ENCODE measurements around the gene IQCE.

IQCE gene

GRCh38 chr7:2613098-2613930 lies 54.5 kb downstream of the IQCE start:
- DNase-seq (ENCODE audit: low read depth in 4 of 4, low spot score in 1 of 4) = no peak

GRCh38 chr7:2613931-2614600 lies 55.3 kb downstream of the IQCE start:
- no peak for DNase-seq (ENCODE audit: low read depth in 4 of 4, low spot score in 1 of 4)

- DNase-seq (ENCODE audit: low read depth in 4 of 4, low spot score in 1 of 4) = no peak
Measured at GRCh38 chr7:2614631-2615330, 56.0 kb downstream of the IQCE start.

GRCh38 chr7:2616387-2617324 lies 57.9 kb downstream of the IQCE start:
- no peak for DNase-seq (ENCODE audit: low read depth in 4 of 4, low spot score in 1 of 4)

- no peak for DNase-seq (ENCODE audit: low read depth in 4 of 4, low spot score in 1 of 4)
Measured at GRCh38 chr7:2617325-2617905, 58.6 kb downstream of the IQCE start.

DNA sequence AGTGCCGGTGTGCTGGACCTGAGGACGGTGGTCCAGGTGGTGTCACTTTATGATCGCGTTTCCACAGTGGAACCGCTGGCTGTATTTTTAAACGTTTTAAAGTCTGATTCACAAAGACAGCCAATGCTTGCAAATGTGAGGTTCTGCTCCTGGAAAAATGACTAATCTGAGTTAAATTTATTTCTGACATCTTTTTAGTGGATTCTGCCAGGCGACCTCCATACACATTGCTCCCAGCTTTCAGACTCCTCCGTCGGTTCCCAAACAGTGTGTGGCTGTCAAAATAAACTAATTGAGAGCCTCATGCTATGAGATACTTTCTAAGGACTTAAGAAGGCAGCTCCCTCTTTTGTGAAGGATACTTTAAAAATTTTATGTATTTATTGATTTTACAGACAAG lies 60.3 kb downstream of the IQCE start:
- DNase-seq (ENCODE audit: low read depth in 4 of 4, low spot score in 1 of 4) = no peak

GRCh38 chr7:2621061-2621828 lies 62.5 kb downstream of the IQCE start:
- no peak for DNase-seq (ENCODE audit: low read depth in 4 of 4, low spot score in 1 of 4)

DNA sequence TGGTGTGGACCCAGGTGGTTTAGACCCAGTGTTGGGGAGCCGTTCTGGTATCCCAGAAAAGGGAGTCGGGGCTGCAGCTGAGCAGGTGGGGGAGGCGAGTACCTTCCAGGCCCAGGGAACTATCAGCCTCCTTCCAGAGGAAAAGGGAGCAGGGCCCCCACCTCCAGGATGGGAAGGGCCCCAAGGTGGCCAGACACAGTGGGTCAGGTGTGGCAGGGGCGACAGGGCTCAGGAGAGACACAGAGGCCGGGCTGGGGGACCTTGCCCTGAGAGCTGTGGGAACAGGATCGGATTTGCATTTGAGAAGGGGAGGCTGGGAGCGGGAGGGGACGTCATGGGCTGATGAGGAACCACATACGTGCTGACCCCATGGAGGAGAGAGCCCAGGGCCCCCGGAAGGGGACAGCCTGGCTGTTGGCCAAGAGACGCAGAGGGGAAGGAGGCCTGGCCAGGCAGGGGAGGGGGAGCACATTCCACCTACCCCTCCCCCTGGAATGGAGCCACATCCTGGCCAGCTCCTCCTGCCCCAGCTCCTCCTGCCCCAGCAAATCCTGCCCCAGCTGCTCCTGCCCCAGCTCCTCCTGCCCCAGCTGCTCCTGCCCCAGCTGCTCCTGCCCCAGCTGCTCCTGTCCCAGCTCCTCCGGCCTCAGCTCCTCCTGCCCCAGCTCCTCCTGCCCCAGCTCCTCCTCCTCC lies 63.3 kb downstream of the IQCE start:
- no peak for DNase-seq (ENCODE audit: low read depth in 4 of 4, low spot score in 1 of 4)

GRCh38 chr7:2622869-2623697 lies 64.3 kb downstream of the IQCE start:
- no peak for DNase-seq (ENCODE audit: low read depth in 4 of 4, low spot score in 1 of 4)

DNA sequence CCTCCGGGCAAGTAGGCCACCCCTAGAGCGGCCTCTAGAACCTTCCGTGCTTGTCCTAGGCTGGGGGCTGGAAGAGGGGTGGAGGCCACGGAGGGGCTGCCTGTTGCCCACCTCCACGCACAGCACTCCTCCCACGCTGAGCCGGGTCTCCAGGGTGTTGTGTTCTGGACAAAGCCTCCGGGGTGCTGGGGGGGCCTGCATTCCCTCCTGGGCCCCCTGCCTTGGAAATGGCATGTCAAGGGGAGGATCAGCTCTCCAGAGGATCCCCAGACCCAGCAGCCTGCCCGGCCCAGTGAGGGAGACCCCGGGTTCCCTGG lies 64.9 kb downstream of the IQCE start:
- DNase-seq (ENCODE audit: low read depth in 4 of 4, low spot score in 1 of 4) = no peak

- no peak for DNase-seq (ENCODE audit: low read depth in 4 of 4, low spot score in 1 of 4)
Measured at GRCh38 chr7:2624293-2624886, 65.6 kb downstream of the IQCE start.

GRCh38 chr7:2626498-2627117 lies 67.8 kb downstream of the IQCE start:
- no peak for DNase-seq (ENCODE audit: low read depth in 4 of 4, low spot score in 1 of 4)

DNA sequence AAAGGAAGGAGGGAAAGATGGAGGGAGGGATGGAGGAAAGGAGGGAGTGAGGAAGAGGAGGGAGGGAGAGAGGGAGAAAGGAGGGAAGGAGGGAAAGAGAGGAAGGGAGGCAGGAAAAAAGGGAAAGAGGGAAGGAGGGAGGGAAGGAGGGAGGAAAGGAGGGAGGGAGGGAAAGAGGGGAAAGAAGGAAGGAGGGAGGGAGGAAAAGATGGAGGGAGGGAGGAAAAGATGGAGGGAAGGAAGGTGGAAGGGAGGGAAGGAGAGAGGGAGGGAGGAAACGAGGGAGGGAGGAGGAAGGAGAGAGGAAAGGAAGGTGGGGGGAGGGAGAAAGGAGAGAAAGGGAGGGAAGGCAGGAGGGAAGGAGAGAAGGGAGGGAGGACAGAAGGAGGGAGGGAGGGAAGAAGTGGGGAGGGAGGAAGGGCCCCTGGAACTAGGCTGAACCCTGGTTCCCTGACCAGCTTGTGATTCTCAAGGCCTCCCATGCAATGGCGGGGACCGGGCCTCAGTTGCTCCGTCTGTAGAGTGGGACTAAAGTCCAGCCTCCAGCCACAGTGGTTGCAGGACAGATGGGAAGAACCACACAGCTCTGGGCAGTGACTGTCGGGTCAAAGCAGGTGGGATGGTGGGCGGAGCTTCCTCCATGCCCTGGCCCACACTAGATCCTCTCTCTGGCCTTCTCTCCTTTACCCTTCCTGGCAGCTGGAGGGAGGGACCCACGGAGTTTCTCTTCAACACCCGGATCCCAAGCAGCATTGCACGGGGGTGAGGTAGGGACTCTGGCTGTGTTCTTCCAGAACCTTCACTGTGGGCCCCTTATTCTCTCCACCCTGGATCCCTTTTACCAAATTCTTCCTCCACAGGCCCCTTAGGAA lies 68.7 kb downstream of the IQCE start:
- no peak for DNase-seq (ENCODE audit: low read depth in 4 of 4, low spot score in 1 of 4)

GRCh38 chr7:2628130-2628482 lies 69.3 kb downstream of the IQCE start:
- DNase-seq (ENCODE audit: low read depth in 4 of 4, low spot score in 1 of 4) = no peak

DNA sequence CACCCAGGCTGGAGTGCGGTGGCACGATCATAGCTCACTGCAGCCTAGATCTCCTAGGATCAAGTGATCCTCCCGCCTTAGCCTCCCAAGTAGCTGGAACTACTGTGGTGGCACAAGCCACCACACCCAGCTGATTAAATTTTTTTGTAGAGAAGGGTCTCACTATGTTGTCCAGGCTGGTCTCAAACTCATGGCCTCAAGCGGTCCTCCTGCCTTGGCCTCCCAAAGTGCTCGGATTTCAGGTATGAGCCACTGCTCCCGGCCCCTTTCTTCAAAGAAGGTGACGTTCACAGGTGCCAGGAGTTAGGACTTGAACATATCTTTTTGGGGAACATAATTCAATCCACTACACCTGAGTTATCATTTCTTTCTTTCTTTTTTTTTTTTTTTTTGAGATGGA lies 70.1 kb downstream of the IQCE start:
- no peak for DNase-seq (ENCODE audit: low read depth in 4 of 4, low spot score in 1 of 4)

DNA sequence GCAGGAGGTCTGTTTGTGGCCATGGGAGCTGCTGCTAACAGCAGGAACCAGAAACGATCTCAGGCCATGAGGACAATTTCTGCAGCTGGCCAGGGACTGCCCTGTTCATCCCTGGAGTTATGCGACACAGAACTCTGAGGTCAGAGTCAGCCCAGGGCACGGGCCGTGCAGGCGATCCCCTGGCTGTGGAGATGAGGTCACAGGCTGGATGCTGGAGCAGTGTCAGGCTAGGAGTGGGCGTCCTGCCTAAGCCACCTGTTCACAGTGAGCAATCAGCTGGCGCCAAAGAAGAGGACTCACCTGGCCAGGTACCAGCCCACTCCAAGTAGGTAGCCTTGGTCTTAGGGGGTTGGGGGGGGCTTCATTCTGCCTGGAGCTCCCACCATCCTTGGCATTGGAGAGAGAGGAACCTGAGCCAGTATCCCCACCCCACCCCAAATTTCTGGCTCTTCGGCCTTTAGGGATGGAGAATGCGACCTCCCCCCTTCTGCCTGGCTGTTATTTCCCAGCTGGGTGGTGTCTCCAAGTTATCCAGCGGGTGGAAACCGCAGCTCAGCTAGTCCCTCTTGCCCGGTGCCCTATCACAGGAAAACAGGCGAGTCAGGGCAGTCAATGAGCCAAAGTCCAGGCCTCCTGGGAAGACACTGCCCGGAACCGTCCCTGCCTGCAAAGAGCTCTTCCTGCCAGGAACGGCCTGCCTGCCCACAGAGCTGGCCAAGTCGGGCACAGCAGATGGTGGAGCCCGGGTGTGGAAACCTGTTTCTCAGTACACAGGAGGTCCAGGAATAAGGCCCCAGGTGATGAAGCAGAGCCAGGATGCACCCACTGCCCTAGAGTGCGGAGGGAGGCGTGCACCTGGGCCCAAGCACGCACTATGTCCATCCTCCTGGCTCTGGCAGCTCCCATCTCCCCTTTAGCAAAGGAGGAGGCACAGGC lies 71.2 kb downstream of the IQCE start:
- DNase-seq (ENCODE audit: low read depth in 4 of 4, low spot score in 1 of 4) = no peak
